HG03135 (cell line): ENCODE data around the gene GPRIN1.

ENCODE experiments used
- ATAC-seq: cut with Tn5 transposase; IDR thresholded peaks from one replicate; pipeline ENCODE4 v1.9.1; 2021; ENCODE audit warnings: mild to moderate bottlenecking, moderate library complexity; ENCODE audit not compliant: unreplicated experiment

Gene GPRIN1

DNA sequence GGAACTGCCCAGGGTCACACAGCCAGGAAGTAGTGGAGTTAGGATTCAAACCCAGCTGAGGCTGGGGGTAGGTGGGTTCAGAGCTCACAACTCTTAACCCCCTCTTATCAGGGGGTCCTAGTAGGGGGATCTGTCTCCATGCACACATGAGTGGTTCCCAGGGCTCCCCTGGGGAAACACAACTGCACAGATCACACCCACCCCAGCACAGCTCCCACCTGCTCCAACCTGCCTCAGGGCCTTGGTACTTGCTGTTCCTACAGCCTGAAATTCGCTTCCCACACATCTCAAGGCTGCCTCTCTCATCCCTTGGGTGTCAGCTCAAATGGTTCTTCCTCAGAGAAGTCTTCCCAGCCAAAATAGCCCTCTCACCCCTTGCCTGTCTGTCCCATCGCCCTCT, 15.6 kb upstream of the GPRIN1 start:
- no peak for ATAC-seq

DNA sequence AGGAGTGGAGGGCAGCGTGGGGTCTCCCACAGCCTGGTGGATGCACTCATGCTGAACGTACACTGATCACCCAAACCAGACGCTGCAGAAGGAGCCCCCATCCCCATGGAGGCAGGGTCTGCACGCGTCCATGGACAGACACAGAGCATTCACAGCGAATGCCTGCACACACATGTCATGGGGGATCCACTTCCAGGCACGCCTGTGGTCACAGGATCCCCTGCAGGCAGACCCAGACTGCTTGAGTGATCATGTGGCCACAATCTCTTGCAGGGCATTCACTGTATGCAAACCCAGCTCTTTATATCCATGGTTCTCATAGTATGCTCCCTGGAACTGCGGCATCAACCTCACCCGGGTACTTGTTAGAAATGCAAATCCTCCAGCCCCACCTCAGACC, 15.0 kb upstream of the GPRIN1 start:
- ATAC-seq: no peak

- ATAC-seq: no peak
Observed at GRCh38 chr5:176624142-176624541, 14.2 kb upstream of the GPRIN1 start.

DNA sequence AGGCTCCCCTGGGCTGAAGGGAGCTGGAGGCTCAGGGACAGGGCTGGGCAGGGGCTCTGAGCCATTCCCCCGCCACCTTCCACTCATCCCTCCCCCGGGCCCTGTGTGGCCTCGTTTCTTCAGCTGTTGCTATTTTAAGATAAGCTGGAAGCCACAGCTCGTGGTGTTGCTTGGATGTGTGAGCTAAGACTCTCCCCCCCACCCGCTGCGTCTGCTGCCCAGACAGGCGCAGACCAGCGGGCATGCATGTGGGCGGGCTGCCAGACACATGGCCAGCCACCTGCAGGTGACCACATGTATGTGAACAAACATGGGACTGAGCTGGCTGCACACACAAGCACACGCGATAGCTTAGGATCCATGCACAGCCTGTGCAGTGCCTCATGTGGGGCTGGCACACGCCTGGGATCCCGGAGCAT, 11.7 kb upstream of the GPRIN1 start:
- ATAC-seq: no peak

DNA sequence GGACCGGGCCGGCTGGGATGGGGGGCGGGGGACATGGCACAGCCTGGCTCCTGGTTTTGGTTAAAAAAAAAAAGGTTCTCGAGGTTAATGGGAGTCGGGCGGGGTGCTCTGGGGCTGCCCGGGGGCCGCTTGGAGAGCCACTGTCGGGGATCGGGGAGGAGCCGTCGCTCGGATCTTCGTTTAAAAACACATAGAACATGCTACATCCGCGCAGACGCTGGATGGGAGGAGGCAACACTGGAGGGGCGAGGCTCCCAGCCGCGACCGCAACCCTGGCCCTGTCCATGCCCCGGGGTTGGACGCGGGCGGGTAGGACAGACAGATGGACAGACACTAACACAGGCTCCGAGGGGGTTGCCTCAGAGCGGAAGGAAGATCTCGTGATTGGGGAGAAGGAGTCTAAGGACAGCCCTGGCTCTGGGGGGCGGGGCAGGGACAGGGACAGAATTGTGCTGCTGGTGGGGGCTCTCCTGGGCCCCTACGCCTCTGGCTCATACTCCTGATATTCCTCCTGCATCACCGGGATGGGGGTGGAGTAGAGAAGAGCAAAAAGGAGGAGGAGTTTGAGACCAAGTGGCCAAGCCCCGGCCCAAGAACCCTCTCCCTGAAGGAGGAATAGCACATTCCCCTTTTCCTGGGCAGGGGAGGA, 10.5 kb upstream of the GPRIN1 start:
- ATAC-seq: no peak

- ATAC-seq: no peak
Observed at GRCh38 chr5:176619569-176620332, 9.8 kb upstream of the GPRIN1 start.

GRCh38 chr5:176619203-176619568, 9.2 kb upstream of the GPRIN1 start:
- ATAC-seq: peak; percentile 68

- no peak for ATAC-seq
Observed at GRCh38 chr5:176618783-176619182, 8.8 kb upstream of the GPRIN1 start.

GRCh38 chr5:176616511-176616910, 6.6 kb upstream of the GPRIN1 start:
- no peak for ATAC-seq

DNA sequence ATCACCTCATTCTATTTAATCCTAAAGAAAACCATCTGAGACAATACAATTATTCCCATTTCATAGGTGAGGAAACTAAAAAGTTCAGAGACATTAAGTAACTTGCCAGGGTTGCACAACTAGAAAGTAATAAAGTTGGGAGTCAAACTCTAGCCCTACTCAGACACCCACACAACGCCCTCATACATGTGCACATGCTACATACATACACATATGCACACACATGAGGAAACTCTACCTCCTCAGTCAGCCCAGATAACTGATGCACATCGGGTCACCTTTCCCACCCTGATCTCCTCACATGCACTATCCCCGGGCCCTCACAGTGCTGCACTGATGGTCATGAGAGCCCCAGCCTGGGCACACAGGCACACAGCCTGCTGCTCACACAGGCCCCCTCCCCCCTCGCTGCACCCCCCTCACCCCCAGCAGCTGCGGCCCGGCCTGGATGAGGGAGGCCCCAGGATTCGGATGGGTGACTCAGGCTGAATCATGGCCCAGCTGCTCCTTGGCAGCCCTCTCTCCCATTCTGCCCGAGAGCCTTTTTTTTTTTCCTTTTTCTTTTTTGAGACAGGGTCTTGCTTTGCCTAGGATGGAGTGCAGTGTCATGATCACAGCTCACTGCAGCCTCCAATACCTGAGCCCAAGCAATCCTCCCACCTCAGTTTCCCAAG, 5.0 kb upstream of the GPRIN1 start:
- ATAC-seq: no peak

DNA sequence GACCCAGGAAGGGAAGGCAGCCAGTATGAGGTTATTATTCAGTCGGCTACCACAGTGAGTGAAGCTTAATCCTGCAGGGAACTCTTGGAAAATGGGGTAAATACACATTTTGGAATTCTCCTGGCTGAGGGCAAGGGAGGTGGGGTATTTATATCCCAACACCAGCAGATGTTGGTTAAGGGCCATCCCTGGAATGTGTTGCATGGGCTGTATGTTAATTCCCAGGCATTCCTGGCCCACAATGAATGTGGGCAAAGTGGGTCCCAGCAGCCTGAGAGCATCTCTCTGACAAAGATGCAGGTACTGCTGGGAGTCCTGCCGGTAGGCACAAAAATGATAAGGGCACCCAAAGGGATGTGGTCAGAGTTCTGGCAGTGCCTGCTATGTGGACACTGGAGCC, 2.9 kb upstream of the GPRIN1 start:
- ATAC-seq: no peak

DNA sequence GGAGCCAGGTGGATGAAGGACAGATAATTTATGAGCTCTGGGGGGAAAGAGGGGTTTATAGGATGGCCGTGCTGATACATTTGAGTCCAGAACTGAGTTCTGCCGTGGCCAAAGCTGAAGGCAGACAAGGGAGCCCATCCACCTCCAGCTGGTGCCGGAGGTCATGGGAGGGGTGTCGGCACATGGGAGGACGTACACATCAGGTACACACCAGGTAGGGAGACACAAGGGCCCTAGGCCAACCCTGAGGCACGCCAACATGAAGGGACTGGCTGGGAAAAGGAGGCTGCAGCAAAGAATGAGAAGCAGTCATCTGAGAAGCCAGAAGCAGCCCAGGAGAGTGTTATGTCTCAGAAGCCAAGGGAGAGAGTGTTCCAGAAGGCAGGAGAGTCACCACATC, 2.1 kb upstream of the GPRIN1 start:
- no peak for ATAC-seq

- ATAC-seq: no peak
Observed at GRCh38 chr5:176611435-176611834, 1.5 kb upstream of the GPRIN1 start.

GRCh38 chr5:176610435-176610773, 448 bp upstream of the GPRIN1 start:
- peak; percentile 13 for ATAC-seq

- ATAC-seq: peak; percentile 21
Observed at GRCh38 chr5:176608937-176609723, 826 bp downstream of the GPRIN1 start.

- no peak for ATAC-seq
Observed at GRCh38 chr5:176608142-176608705, 1.7 kb downstream of the GPRIN1 start.

- ATAC-seq: no peak
Observed at GRCh38 chr5:176606875-176607274, 3.1 kb downstream of the GPRIN1 start.

- no peak for ATAC-seq
Observed at GRCh38 chr5:176606032-176606431, 3.9 kb downstream of the GPRIN1 start.

- no peak for ATAC-seq
Observed at GRCh38 chr5:176603091-176603490, 6.9 kb downstream of the GPRIN1 start.

DNA sequence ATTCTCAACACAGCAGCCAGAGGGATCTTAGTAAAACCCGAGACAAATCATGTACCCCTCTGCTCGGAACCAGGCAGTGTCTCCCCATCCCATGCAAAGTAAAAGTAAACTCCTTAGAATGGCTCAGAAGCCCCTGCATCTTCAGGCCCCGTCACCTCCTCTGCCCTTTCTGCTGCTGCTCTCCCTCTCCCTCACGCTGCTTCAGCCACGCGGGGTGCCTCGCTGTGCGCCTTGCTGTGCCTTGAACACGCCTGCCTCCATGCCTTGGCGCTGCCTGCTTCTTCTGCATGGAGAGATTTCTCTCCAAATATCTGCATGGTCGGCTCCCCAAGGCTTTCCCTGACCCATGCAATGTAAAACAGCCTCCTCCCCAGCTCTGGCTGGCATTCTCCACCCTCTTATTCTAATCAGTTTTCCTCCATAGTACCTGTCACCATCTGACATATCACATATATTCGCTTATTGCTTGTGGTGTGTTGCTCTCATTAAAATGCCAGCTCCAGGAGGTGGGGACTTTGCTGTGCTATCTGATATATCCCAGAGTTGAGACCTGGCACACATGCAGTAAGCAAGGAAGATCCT, 8.0 kb downstream of the GPRIN1 start:
- no peak for ATAC-seq
